GM21529 (cell line): ENCODE results near the gene ENDOU.

Experiments used
- ATAC-seq: cut with Tn5 transposase; IDR thresholded peaks from one replicate; pipeline ENCODE4 v1.9.1; 2021; ENCODE audit not compliant: unreplicated experiment

ENDOU gene

GRCh38 chr12:47722941-47723631, 2.2 kb downstream of the ENDOU start:
- ATAC-seq, result no peak

- ATAC-seq, result no peak
Measured at GRCh38 chr12:47722136-47722834, 3.0 kb downstream of the ENDOU start.

- ATAC-seq, result no peak
Measured at GRCh38 chr12:47721431-47721973, 3.8 kb downstream of the ENDOU start.

GRCh38 chr12:47718531-47718930, 6.8 kb downstream of the ENDOU start:
- ATAC-seq, result no peak

GRCh38 chr12:47717443-47718193, 7.7 kb downstream of the ENDOU start:
- ATAC-seq, result no peak

GRCh38 chr12:47717046-47717442, 8.2 kb downstream of the ENDOU start:
- no peak for ATAC-seq

- no peak for ATAC-seq
Measured at GRCh38 chr12:47715877-47716548, 9.3 kb downstream of the ENDOU start.

GRCh38 chr12:47715393-47715876, 9.9 kb downstream of the ENDOU start:
- peak; percentile 80 for ATAC-seq

GRCh38 chr12:47714826-47715386, 10.4 kb downstream of the ENDOU start:
- ATAC-seq, result no peak

GRCh38 chr12:47712171-47712570, 13.1 kb downstream of the ENDOU start:
- ATAC-seq, result no peak

- no peak for ATAC-seq
Measured at GRCh38 chr12:47711448-47711847, 13.8 kb downstream of the ENDOU start.

GRCh38 chr12:47710278-47710677, 15.0 kb downstream of the ENDOU start:
- no peak for ATAC-seq

GRCh38 chr12:47709671-47710070, 15.6 kb downstream of the ENDOU start:
- ATAC-seq, result no peak

GRCh38 chr12:47709237-47709636, 16.1 kb downstream of the ENDOU start:
- no peak for ATAC-seq

GRCh38 chr12:47707905-47708543, 17.3 kb downstream of the ENDOU start:
- no peak for ATAC-seq

GRCh38 chr12:47707355-47707754, 17.9 kb downstream of the ENDOU start:
- no peak for ATAC-seq

- peak; percentile 78 for ATAC-seq
Measured at GRCh38 chr12:47705566-47706425, 19.5 kb downstream of the ENDOU start, which contains the start of gene RPAP3. TSS of gene RPAP3 (minus strand) at chr12:47706030. CDS start at chr12:47702840, 3,190 bp downstream.

- no peak for ATAC-seq
Measured at GRCh38 chr12:47705229-47705565, 20.1 kb downstream of the ENDOU start.

- no peak for ATAC-seq
Measured at GRCh38 chr12:47704719-47705118, 20.6 kb downstream of the ENDOU start.
